DND-41 (cell line): ENCODE data around the gene INSM1.

Experiments used
- CTCF ChIP-seq: IDR thresholded peaks from 2 replicates; pipeline ENCODE4 v1.5.1; 2012; ENCODE audit warnings: borderline replicate concordance, low read length, moderate library complexity, mild to moderate bottlenecking; ENCODE audit not compliant: poor library complexity, severe bottlenecking; ENCODE audit errors: extremely low read depth
- EZH2 ChIP-seq: IDR thresholded peaks from 3 replicates; pipeline ENCODE4 v1.6.1; 2012; ENCODE audit warnings: borderline replicate concordance, low read depth, mild to moderate bottlenecking, moderate library complexity, low read length, inconsistent platforms; ENCODE audit not compliant: severe bottlenecking

- TF ChIP-seq CTCF (no peak), EZH2 (no peak)
Observed at GRCh38 chr20:20391115-20391514, 23.2 kb downstream of the INSM1 start.
